ENCODE results near the gene CD40. TPM values are rescaled to one million over a fixed set of nuclear protein-coding genes. Genes with fewer than 3 reads are reported as not detected.

The CD40 gene
- total RNA-seq, 1 experiment from 2014 or later, result 7.8 TPM

- Mint-ChIP-seq H3K27ac (no peak overlapping the region), H3K4me1 (peaks cover 11 to 16% of the 10 kb centered on the region in 2 experiments), H3K9me3 (no peaks in the 10 kb centered on the region), H3K36me3 (ENCODE audit: insufficient read depth in 1 of 3, low read depth in 3 of 3) (peaks cover 0 to 4% (median 4%) of the 10 kb centered on the region in 3 experiments; a peak in 4 of 7 replicates), H3K4me3 (no peak overlapping the region), H3K27me3 (ENCODE audit: low read depth) (peaks cover 41% of the 10 kb centered on the region)
- H2AFZ ChIP-seq (ENCODE audit: low read length), result no peak overlapping the region
- H3K14ac ChIP-seq (ENCODE audit: insufficient read depth, low read length), result no peak overlapping the region
- no peak for TF ChIP-seq CTCF (conservative IDR thresholded peaks at IDR 0.05)
- no peak overlapping the region for H3K4me2 ChIP-seq (ENCODE audit: insufficient read depth, insufficient read length, low read length)
- no peak overlapping the region for H3K18ac ChIP-seq (ENCODE audit: insufficient read length, low read depth, low read length)
- no peaks in the 10 kb centered on the region for H3K23me2 ChIP-seq (ENCODE audit: insufficient read length, low read depth, low read length, poor library complexity, severe bottlenecking)
- H3K9ac ChIP-seq (ENCODE audit: extremely low read depth, insufficient read length, low read length), result no peak overlapping the region
- H3T11ph ChIP-seq (ENCODE audit: low read length), result no peak overlapping the region
- H2BK20ac ChIP-seq (ENCODE audit: low read depth, low read length, poor library complexity, severe bottlenecking), result no peak overlapping the region
- H4K8ac ChIP-seq (replicated peaks; ENCODE audit: insufficient read length, low read depth, low read length), result no peak overlapping the region
- no peaks in the 10 kb centered on the region for H3K27me3 ChIP-seq (ENCODE audit: insufficient read depth, low read length)
- H2BK15ac ChIP-seq (ENCODE audit: low read depth, low read length), result no peak overlapping the region
- no peaks in the 10 kb centered on the region for H3K79me1 ChIP-seq (ENCODE audit: insufficient read depth, low read depth, low read length, poor library complexity, severe bottlenecking)
- H2BK5ac ChIP-seq (ENCODE audit: insufficient read length, low read length), result no peak overlapping the region
- H3K4ac ChIP-seq (ENCODE audit: low read depth, low read length), result no peak overlapping the region
- H3K23ac ChIP-seq (ENCODE audit: insufficient read length, low read depth, low read length), result no peak overlapping the region
- no CpG with 5 or more reads among the region's 6 CpGs for WGBS (ENCODE audit: extremely low coverage, insufficient read length, low lambda C conversion rate)
- H4K20me1 ChIP-seq (ENCODE audit: control insufficient read depth, insufficient read depth, insufficient read length), result no peaks in the 10 kb centered on the region
- no peaks in the 10 kb centered on the region for H3K4me1 ChIP-seq (ENCODE audit: insufficient read depth, low read length)
- H3K56ac ChIP-seq (ENCODE audit: insufficient read length, low read depth, low read length), result no peak overlapping the region
- H4K5ac ChIP-seq (ENCODE audit: insufficient read length, low read depth, low read length), result no peak overlapping the region
- H2BK12ac ChIP-seq (ENCODE audit: insufficient read length, low read depth, low read length), result no peak overlapping the region
- H2BK120ac ChIP-seq (ENCODE audit: low read depth, low read length, poor library complexity, severe bottlenecking), result no peak overlapping the region
- H3K79me2 ChIP-seq (ENCODE audit: insufficient read depth, low read length), result no peaks in the 10 kb centered on the region
- H3K27ac ChIP-seq (ENCODE audit: insufficient read length, low read depth, low read length), result no peak overlapping the region
- no peak overlapping the region for H4K91ac ChIP-seq (ENCODE audit: insufficient read length, low read depth, low read length)
- no peak for DNase-seq
- H2AK5ac ChIP-seq (ENCODE audit: insufficient read length, low read length), result no peak overlapping the region
- H3K9me3 ChIP-seq (ENCODE audit: control insufficient read depth, low read depth, low read length), result no peaks in the 10 kb centered on the region
These were observed 13.3 kb downstream of the CD40 start for GRCh38 chr20:46131396-46131795.
